ENCODE measurements around the gene PPP1R14B. TPM values are rescaled to one million over a fixed set of nuclear protein-coding genes. Genes with fewer than 3 reads are reported as not detected.

The PPP1R14B gene
- total and polyA plus RNA-seq, 4 donors, result 24.2 to 57.6 (median 38.3) TPM

DNA sequence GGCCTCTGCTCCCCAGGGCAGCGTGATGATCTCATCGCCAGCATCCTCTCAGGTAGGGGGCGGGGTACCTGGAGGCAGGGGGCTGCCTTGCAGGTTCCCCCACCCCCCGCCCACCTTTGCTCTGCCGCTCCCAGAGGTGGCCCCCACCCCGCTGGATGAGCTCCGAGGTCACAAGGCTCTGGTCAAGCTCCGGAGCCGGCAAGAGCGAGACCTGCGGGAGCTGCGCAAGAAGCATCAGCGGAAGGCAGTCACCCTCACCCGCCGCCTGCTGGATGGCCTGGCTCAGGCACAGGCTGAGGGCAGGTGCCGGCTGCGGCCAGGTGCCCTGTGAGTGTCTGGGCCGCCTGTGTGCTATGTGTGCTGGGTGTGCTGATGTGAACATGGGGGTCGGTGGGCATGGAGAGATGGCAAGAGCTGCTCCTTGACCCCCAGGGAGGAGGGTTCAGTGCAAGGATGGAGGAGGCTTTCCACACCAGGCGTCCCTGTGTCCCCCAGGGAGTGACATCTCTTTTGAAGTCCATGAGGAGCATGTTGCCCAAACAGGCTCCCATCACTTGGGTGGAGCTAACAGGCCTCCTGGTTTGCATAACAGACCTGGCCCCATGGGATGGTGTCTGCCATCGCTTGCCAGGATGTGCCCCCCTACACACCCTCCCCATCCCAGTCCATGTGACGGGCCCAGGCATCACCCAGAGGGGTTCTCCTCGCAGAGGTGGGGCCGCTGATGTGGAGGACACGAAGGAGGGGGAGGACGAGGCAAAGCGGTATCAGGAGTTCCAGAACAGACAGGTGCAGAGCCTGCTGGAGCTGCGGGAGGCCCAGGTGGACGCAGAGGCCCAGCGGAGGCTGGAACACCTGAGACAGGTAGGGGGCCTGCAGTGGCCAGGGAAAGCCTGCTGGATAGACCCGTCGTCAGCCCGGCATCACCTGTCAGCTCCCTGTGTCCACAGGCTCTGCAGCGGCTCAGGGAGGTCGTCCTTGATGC lies 18.7 kb upstream of the PPP1R14B start:
- no peaks in the 10 kb centered on the region for H3K27me3 ChIP-seq (ENCODE audit: control insufficient read depth in 4 of 4, insufficient read depth in 4 of 4, low read length in 3 of 4)
- H3K36me3 ChIP-seq (ENCODE audit: control insufficient read depth in 4 of 4, insufficient read depth in 3 of 4, low read depth in 1 of 4, low read length in 3 of 4), result peaks cover 0 to 9% (median 3%) of the 10 kb centered on the region in 4 donors
- H3K9ac ChIP-seq (ENCODE audit: low read depth in 1 of 2, low read length in 2 of 2), result no peak overlapping the region
- H3K4me3 ChIP-seq (ENCODE audit: low read depth in 1 of 3, low read length in 3 of 3), result no peak overlapping the region
- 94% methylated on average over 35 of the region's 35 CpGs for WGBS
- no peaks in the 10 kb centered on the region for H3K9me3 ChIP-seq (ENCODE audit: control insufficient read depth in 4 of 4, low read length in 3 of 4)
- H3K4me1 ChIP-seq (ENCODE audit: control insufficient read depth in 4 of 4, insufficient read depth in 4 of 4, low read length in 3 of 4), result peaks cover 5 to 17% (median 14%) of the 10 kb centered on the region in 4 donors
- no peak overlapping the region for H3K27ac ChIP-seq (ENCODE audit: low read depth in 1 of 2, low read length in 2 of 2)
- DNase-seq (ENCODE audit: low spot score), result no peak
- TF ChIP-seq NR2F2 (IDR thresholded peaks at IDR 0.05) (no peak), JUND (IDR thresholded peaks at IDR 0.05) (no peak), SP1 (IDR thresholded peaks at IDR 0.05) (no peak), YY1 (IDR thresholded peaks at IDR 0.05) (no peak), RXRA (IDR thresholded peaks at IDR 0.05) (no peak), FOXA2 (IDR thresholded peaks at IDR 0.05) (no peak), HNF4A (conservative IDR thresholded peaks at IDR 0.05) (no peak)
- TF ChIP-seq, protein P1, sequence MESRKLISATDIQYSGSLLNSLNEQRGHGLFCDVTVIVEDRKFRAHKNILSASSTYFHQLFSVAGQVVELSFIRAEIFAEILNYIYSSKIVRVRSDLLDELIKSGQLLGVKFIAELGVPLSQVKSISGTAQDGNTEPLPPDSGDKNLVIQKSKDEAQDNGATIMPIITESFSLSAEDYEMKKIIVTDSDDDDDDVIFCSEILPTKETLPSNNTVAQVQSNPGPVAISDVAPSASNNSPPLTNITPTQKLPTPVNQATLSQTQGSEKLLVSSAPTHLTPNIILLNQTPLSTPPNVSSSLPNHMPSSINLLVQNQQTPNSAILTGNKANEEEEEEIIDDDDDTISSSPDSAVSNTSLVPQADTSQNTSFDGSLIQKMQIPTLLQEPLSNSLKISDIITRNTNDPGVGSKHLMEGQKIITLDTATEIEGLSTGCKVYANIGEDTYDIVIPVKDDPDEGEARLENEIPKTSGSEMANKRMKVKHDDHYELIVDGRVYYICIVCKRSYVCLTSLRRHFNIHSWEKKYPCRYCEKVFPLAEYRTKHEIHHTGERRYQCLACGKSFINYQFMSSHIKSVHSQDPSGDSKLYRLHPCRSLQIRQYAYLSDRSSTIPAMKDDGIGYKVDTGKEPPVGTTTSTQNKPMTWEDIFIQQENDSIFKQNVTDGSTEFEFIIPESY (IDR thresholded peaks at IDR 0.05), result no peak
- TF ChIP-seq, protein P2, sequence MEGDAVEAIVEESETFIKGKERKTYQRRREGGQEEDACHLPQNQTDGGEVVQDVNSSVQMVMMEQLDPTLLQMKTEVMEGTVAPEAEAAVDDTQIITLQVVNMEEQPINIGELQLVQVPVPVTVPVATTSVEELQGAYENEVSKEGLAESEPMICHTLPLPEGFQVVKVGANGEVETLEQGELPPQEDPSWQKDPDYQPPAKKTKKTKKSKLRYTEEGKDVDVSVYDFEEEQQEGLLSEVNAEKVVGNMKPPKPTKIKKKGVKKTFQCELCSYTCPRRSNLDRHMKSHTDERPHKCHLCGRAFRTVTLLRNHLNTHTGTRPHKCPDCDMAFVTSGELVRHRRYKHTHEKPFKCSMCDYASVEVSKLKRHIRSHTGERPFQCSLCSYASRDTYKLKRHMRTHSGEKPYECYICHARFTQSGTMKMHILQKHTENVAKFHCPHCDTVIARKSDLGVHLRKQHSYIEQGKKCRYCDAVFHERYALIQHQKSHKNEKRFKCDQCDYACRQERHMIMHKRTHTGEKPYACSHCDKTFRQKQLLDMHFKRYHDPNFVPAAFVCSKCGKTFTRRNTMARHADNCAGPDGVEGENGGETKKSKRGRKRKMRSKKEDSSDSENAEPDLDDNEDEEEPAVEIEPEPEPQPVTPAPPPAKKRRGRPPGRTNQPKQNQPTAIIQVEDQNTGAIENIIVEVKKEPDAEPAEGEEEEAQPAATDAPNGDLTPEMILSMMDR (IDR thresholded peaks at IDR 0.05; ENCODE audit: low read depth, low read length, missing input control), result no peak

DNA sequence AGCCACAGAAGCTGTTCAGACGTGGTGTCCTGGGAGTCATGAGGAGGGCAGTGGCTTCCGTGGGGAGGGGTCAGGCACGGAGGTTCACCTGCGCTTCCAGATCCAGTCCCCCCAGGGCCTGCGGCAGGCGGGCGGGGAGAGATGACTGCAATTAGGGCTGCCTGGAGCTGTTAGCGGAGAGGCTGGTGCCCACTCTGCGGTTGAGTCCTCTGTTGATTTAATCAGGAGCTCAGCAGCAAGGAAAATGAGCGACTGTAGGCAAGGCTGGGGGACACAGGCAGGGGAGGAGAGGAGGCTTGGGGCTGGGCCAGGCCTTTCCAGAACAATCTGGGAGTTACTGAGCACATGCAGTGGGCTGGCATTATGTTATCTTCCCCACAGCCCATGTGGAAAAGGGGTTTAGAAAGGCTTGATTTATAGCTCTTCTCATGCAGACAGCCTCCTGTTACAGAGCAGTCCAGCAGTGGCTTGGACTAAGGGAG lies 17.7 kb upstream of the PPP1R14B start:
- Histone ChIP-seq H3K27ac (ENCODE audit: low read depth in 1 of 2, low read length in 2 of 2) (no peak overlapping the region), H3K9me3 (ENCODE audit: control insufficient read depth in 4 of 4, low read length in 3 of 4) (no peaks in the 10 kb centered on the region), H3K4me1 (ENCODE audit: control insufficient read depth in 4 of 4, insufficient read depth in 4 of 4, low read length in 3 of 4) (peaks cover 5 to 17% (median 14%) of the 10 kb centered on the region in 4 donors), H3K27me3 (ENCODE audit: control insufficient read depth in 4 of 4, insufficient read depth in 4 of 4, low read length in 3 of 4) (no peaks in the 10 kb centered on the region), H3K9ac (ENCODE audit: low read depth in 1 of 2, low read length in 2 of 2) (no peak overlapping the region), H3K4me3 (ENCODE audit: low read depth in 1 of 3, low read length in 3 of 3) (no peak overlapping the region), H3K36me3 (ENCODE audit: control insufficient read depth in 4 of 4, insufficient read depth in 3 of 4, low read depth in 1 of 4, low read length in 3 of 4) (peaks cover 0 to 9% (median 3%) of the 10 kb centered on the region in 4 donors)
- TF ChIP-seq, protein P3, sequence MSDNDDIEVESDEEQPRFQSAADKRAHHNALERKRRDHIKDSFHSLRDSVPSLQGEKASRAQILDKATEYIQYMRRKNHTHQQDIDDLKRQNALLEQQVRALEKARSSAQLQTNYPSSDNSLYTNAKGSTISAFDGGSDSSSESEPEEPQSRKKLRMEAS (IDR thresholded peaks at IDR 0.05), result no peak
- no peak for TF ChIP-seq FOXA2 (IDR thresholded peaks at IDR 0.05)
- no peak for TF ChIP-seq HNF4A (conservative IDR thresholded peaks at IDR 0.05)
- WGBS, result 96% methylated on average over 10 of the region's 10 CpGs
- no peak for DNase-seq (ENCODE audit: low spot score)

DNA sequence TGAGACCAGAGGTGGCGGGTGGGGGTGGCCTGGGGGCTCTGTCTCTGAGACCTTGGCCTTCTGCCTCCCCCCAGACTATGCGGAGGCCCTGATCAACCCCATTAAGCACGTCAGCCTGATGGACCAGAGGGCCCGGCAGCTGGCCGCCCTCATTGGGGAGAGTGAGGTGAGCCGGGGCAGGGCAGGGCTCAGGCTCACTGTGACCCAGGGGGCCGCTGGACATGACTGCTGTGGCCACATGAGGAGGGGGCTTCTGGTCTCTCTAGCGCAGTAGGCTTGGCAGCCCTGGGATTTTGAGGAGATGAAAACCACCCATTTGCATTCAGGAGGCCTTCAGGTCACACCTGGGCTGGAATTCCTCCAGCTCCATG lies 17.2 kb upstream of the PPP1R14B start:
- Histone ChIP-seq H3K4me3 (ENCODE audit: low read depth in 1 of 3, low read length in 3 of 3) (no peak overlapping the region), H3K9ac (ENCODE audit: low read depth in 1 of 2, low read length in 2 of 2) (no peak overlapping the region), H3K9me3 (ENCODE audit: control insufficient read depth in 4 of 4, low read length in 3 of 4) (no peaks in the 10 kb centered on the region), H3K4me1 (ENCODE audit: control insufficient read depth in 4 of 4, insufficient read depth in 4 of 4, low read length in 3 of 4) (peaks cover 5 to 15% (median 12%) of the 10 kb centered on the region in 4 donors), H3K27ac (ENCODE audit: low read depth in 1 of 2, low read length in 2 of 2) (no peak overlapping the region), H3K36me3 (ENCODE audit: control insufficient read depth in 4 of 4, insufficient read depth in 3 of 4, low read depth in 1 of 4, low read length in 3 of 4) (peaks cover 0 to 9% (median 3%) of the 10 kb centered on the region in 4 donors), H3K27me3 (ENCODE audit: control insufficient read depth in 4 of 4, insufficient read depth in 4 of 4, low read length in 3 of 4) (no peaks in the 10 kb centered on the region)
- DNase-seq (ENCODE audit: low spot score), result no peak
- WGBS, result 96% methylated on average over 8 of the region's 8 CpGs
- TF ChIP-seq SP1 (IDR thresholded peaks at IDR 0.05) (no peak), YY1 (IDR thresholded peaks at IDR 0.05) (no peak), HNF4A (conservative IDR thresholded peaks at IDR 0.05) (no peak), TAF1 (conservative IDR thresholded peaks at IDR 0.05) (no peak), NR2F2 (IDR thresholded peaks at IDR 0.05) (no peak), FOXA1 (IDR thresholded peaks at IDR 0.05) (no peak), HNF4G (IDR thresholded peaks at IDR 0.05) (no peak), RXRA (IDR thresholded peaks at IDR 0.05) (no peak), GABPA (IDR thresholded peaks at IDR 0.05 in 1 of 2, conservative IDR thresholded peaks at IDR 0.05 in 1 of 2) (no peak), FOXA2 (IDR thresholded peaks at IDR 0.05) (no peak), RAD21 (IDR thresholded peaks at IDR 0.05) (no peak), EGR1 (IDR thresholded peaks at IDR 0.05; ENCODE audit: low read depth in 2 of 2) (no peak)
- TF ChIP-seq, protein P1 (IDR thresholded peaks at IDR 0.05), result no peak
- TF ChIP-seq, protein P3 (IDR thresholded peaks at IDR 0.05), result no peak
- TF ChIP-seq, protein P4, sequence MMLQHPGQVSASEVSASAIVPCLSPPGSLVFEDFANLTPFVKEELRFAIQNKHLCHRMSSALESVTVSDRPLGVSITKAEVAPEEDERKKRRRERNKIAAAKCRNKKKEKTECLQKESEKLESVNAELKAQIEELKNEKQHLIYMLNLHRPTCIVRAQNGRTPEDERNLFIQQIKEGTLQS (IDR thresholded peaks at IDR 0.05), result no peak
